Naive thymus-derived CD4-positive, alpha-beta T cell (primary cell): ENCODE measurements around the gene FNDC3A. TPM values are rescaled to one million over a fixed set of nuclear protein-coding genes. Genes with fewer than 3 reads are reported as not detected.

Experiments
- ATAC-seq: fragments of 150-1000 bp; cut with Tn5 transposase; 2 replicates; pipeline ENCODE4 v1.10.0; 2021; ENCODE audit warnings: mild to moderate bottlenecking, moderate library complexity
- CTCF ChIA-PET: fragments of 350-600 bp; sonication (Branson Sonifier 250); formaldehyde crosslinking; loops from one replicate; lab custom pipeline; 2021; ENCODE audit warnings: antibody characterized with exemption; lab: Charles Lee
- POLR2A ChIA-PET: fragments of 350-600 bp; sonication (Branson Sonifier 250); formaldehyde crosslinking; loops from one replicate; lab custom pipeline; 2021; ENCODE audit warnings: antibody characterized with exemption, inconsistent platforms; lab: Charles Lee
- DNase-seq, 9 donors: peaks; one replicate each; pipeline versions ENCODE4 v3.0.0 to v3.0.0-alpha.2; 2020 to 2022; ENCODE audit warnings: mixed read lengths in 1 of 9
- H3K27ac ChIP-seq: one replicate; pipeline ENCODE4 v1.7.0; 2013; ENCODE audit warnings: mild to moderate bottlenecking, low read depth, low read length, moderate library complexity
- H3K27me3 ChIP-seq, 2 donors: one replicate each; pipeline ENCODE4 v1.7.0; 2013; ENCODE audit warnings: low read length in 2 of 2, mild to moderate bottlenecking in 2 of 2, moderate library complexity in 2 of 2; ENCODE audit not compliant: control insufficient read depth in 2 of 2, insufficient read depth in 2 of 2
- H3K36me3 ChIP-seq, 3 experiments: 1 replicate in 2 of 3; 2 replicates in 1 of 3; pipeline ENCODE4 v1.7.0; 2013; ENCODE audit warnings: low read length in 3 of 3, mild to moderate bottlenecking in 3 of 3, moderate library complexity in 1 of 3; ENCODE audit not compliant: insufficient read depth in 3 of 3, control insufficient read depth in 2 of 3
- H3K4me1 ChIP-seq, 2 donors: one replicate each; pipeline ENCODE4 v1.7.0; 2013; ENCODE audit warnings: low read length in 2 of 2, mild to moderate bottlenecking in 2 of 2, moderate library complexity in 1 of 2; ENCODE audit not compliant: control insufficient read depth in 2 of 2, insufficient read depth in 2 of 2
- H3K4me3 ChIP-seq: 2 replicates; pipeline ENCODE4 v1.7.0; 2013; ENCODE audit warnings: mild to moderate bottlenecking, low read length
- H3K9me3 ChIP-seq, 3 experiments: 1 replicate in 2 of 3; 2 replicates in 1 of 3; pipeline ENCODE4 v1.7.0; 2013; ENCODE audit warnings: low read length in 3 of 3; ENCODE audit not compliant: control insufficient read depth in 2 of 3
- H3K27ac Mint-ChIP-seq, 9 donors: one replicate each; pipeline ENCODE4 v1.8.0; 2020 to 2022; ENCODE audit warnings: mixed read lengths in 9 of 9, mild to moderate bottlenecking in 8 of 9, moderate library complexity in 5 of 9, inconsistent platforms in 2 of 9
- H3K27me3 Mint-ChIP-seq, 5 donors: one replicate each; pipeline ENCODE4 v1.8.0; 2021 to 2022; ENCODE audit warnings: mixed read lengths in 5 of 5, mild to moderate bottlenecking in 1 of 5
- H3K36me3 Mint-ChIP-seq, 5 donors: one replicate each; pipeline ENCODE4 v1.8.0; 2020 to 2022; ENCODE audit warnings: mixed read lengths in 5 of 5, mild to moderate bottlenecking in 3 of 5, inconsistent platforms in 1 of 5
- H3K4me1 Mint-ChIP-seq, 7 donors: one replicate each; pipeline ENCODE4 v1.8.0; 2020 to 2022; ENCODE audit warnings: mixed read lengths in 7 of 7, mild to moderate bottlenecking in 3 of 7, inconsistent platforms in 1 of 7
- H3K4me3 Mint-ChIP-seq, 10 donors: one replicate each; pipeline ENCODE4 v1.8.0; 2020 to 2022; ENCODE audit warnings: mild to moderate bottlenecking in 10 of 10, mixed read lengths in 10 of 10, moderate library complexity in 6 of 10, inconsistent platforms in 2 of 10
- H3K9me3 Mint-ChIP-seq, 11 donors: one replicate each; pipeline ENCODE4 v1.8.0; 2020 to 2022; ENCODE audit warnings: mixed read lengths in 11 of 11, mild to moderate bottlenecking in 4 of 11, inconsistent platforms in 1 of 11, moderate library complexity in 1 of 11
- intact Hi-C, 2 donors: fragments of 100-400 bp; cut with micrococcal nuclease; formaldehyde crosslinking; loops; one replicate each; pipeline ENCODE4 v1.15.1; 2023
- polyA plus RNA-seq, 2 donors: library from polyadenylated mRNA; unstranded; fragments of 300-500 nt; fragmentation: Illumina TruSeq; gene quantifications; one replicate each; pipeline ENCODE4 v1.2.3, GENCODE V29; 2021
- total RNA-seq, 6 experiments: library from RNA in 5 of 6; stranded (reverse) in 5 of 6; gene quantifications; 1 replicate in 5 of 6; 2 replicates in 1 of 6; pipeline ENCODE4 v1.2.3 and lab custom pipeline; 2021 to 2026

FNDC3A gene
- total and polyA plus RNA-seq, 7 experiments from 2014 or later: 12.0 to 46.4 (median 35.4) TPM

- Mint-ChIP-seq H3K4me1 (peaks cover 0 to under 1% (median 0%) of the 10 kb centered on the region in 7 donors), H3K36me3 (peaks cover 9 to 32% (median 28%) of the 10 kb centered on the region in 5 donors), H3K4me3 (no peak overlapping the region), H3K27me3 (no peaks in the 10 kb centered on the region), H3K27ac (no peak overlapping the region), H3K9me3 (peaks cover 0 to 5% (median 0%) of the 10 kb centered on the region in 11 donors)
- CTCF ChIA-PET: no interaction called here
- intact Hi-C loops: no loop called here
- Histone ChIP-seq H3K4me3 (no peak overlapping the region), H3K27ac (no peak overlapping the region), H3K4me1 (no peaks in the 10 kb centered on the region), H3K9me3 (no peaks in the 10 kb centered on the region), H3K27me3 (no peaks in the 10 kb centered on the region), H3K36me3 (peaks cover 5 to 28% (median 6%) of the 10 kb centered on the region in 3 experiments)
- POLR2A ChIA-PET: no interaction called here
- ATAC-seq (no peak), DNase-seq (no peak)
Measured at GRCh38 chr13:49208619-49209018, 232.9 kb downstream of the FNDC3A start.

- POLR2A ChIA-PET: no interaction called here
- H3K4me3 Mint-ChIP-seq: no peak overlapping the region
- no peak for ATAC-seq
- H3K4me1 Mint-ChIP-seq: peaks cover 7 to 12% (median 9%) of the 10 kb centered on the region in 7 donors
- peaks cover 0 to 5% (median 0%) of the 10 kb centered on the region in 11 donors for H3K9me3 Mint-ChIP-seq
- H3K4me1 ChIP-seq: peaks cover 4 to 6% of the 10 kb centered on the region in 2 donors
- H3K36me3 Mint-ChIP-seq: peaks cover 4 to 24% (median 21%) of the 10 kb centered on the region in 5 donors
- no peak overlapping the region for H3K4me3 ChIP-seq
- intact Hi-C loops: no loop called here
- no peak for DNase-seq
- CTCF ChIA-PET: no interaction called here
- no peak overlapping the region for H3K27ac ChIP-seq
- no peaks in the 10 kb centered on the region for H3K27me3 Mint-ChIP-seq
- H3K36me3 ChIP-seq: peaks cover 5 to 16% (median 5%) of the 10 kb centered on the region in 3 experiments
- H3K27me3 ChIP-seq: no peaks in the 10 kb centered on the region
- peak overlapping the region in 2 of 9 donors; percentile 6 to 15 for H3K27ac Mint-ChIP-seq
- no peaks in the 10 kb centered on the region for H3K9me3 ChIP-seq
Measured at GRCh38 chr13:49210114-49210513, 234.4 kb downstream of the FNDC3A start.

- Mint-ChIP-seq H3K36me3 (peaks cover 4 to 23% (median 21%) of the 10 kb centered on the region in 5 donors), H3K9me3 (peaks cover 0 to 5% (median 0%) of the 10 kb centered on the region in 11 donors), H3K27ac (peak overlapping the region in 1 of 9 donors; percentile 6), H3K4me1 (peaks cover 9 to 15% (median 10%) of the 10 kb centered on the region in 7 donors), H3K27me3 (no peaks in the 10 kb centered on the region), H3K4me3 (no peak overlapping the region)
- Histone ChIP-seq H3K4me1 (peaks cover 4 to 8% of the 10 kb centered on the region in 2 donors), H3K27ac (no peak overlapping the region), H3K36me3 (peaks cover 5 to 16% (median 5%) of the 10 kb centered on the region in 3 experiments), H3K27me3 (no peaks in the 10 kb centered on the region), H3K4me3 (no peak overlapping the region), H3K9me3 (no peaks in the 10 kb centered on the region)
- ATAC-seq (no peak), DNase-seq (no peak)
- intact Hi-C loops: no loop called here
- ChIA-PET CTCF (no interaction called here), POLR2A (no interaction called here)
Measured at GRCh38 chr13:49210669-49211068, 235.0 kb downstream of the FNDC3A start.

- no peak overlapping the region for H3K27ac ChIP-seq
- intact Hi-C loops: no loop called here
- H3K36me3 ChIP-seq: no peaks in the 10 kb centered on the region
- H3K4me1 ChIP-seq: peaks cover 4 to 8% of the 10 kb centered on the region in 2 donors
- Mint-ChIP-seq H3K27me3 (peaks cover 17 to 23% (median 18%) of the 10 kb centered on the region in 5 donors), H3K4me1 (peaks cover 14 to 18% (median 16%) of the 10 kb centered on the region in 7 donors), H3K36me3 (peaks cover 10 to 18% (median 16%) of the 10 kb centered on the region in 5 donors), H3K9me3 (peaks cover 0 to 15% (median 2%) of the 10 kb centered on the region in 11 donors), H3K27ac (no peak overlapping the region), H3K4me3 (no peak overlapping the region)
- no peak for DNase-seq
- H3K9me3 ChIP-seq: no peaks in the 10 kb centered on the region
- no peak for ATAC-seq
- ChIA-PET CTCF (interaction anchor here (0.6 kb wide), 1 partner anchor 122 kb away, joined by 3 read pairs; no protein-coding TSS in a partner anchor), POLR2A (no interaction called here)
- no peak overlapping the region for H3K4me3 ChIP-seq
- H3K27me3 ChIP-seq: no peaks in the 10 kb centered on the region
Measured at GRCh38 chr13:49213539-49213938, 237.8 kb downstream of the FNDC3A start.

- Mint-ChIP-seq H3K27ac (peak overlapping the region in 5 of 9 donors; percentile 22 to 71 (median 61)), H3K9me3 (peaks cover 0 to 15% (median 2%) of the 10 kb centered on the region in 11 donors), H3K4me3 (peak overlapping the region in 4 of 10 donors; percentile 5 to 55 (median 30)), H3K4me1 (peaks cover 15 to 21% (median 16%) of the 10 kb centered on the region in 7 donors), H3K36me3 (peaks cover 10 to 20% (median 15%) of the 10 kb centered on the region in 5 donors), H3K27me3 (peaks cover 24 to 30% (median 25%) of the 10 kb centered on the region in 5 donors)
- H3K27ac ChIP-seq: no peak overlapping the region
- H3K36me3 ChIP-seq: no peaks in the 10 kb centered on the region
- no peak for ATAC-seq
- intact Hi-C loops: loop anchor here in 1 of 2 donors (2.0 kb wide), 1 partner anchor 33 kb away; the partner anchor contains the start of gene CDADC1
- peaks cover 4 to 8% of the 10 kb centered on the region in 2 donors for H3K4me1 ChIP-seq
- H3K27me3 ChIP-seq: no peaks in the 10 kb centered on the region
- DNase-seq: no peak
- CTCF ChIA-PET: interaction anchor here (0.5 to 1.0 kb wide), 5 partner anchors 34 to 121 kb away, joined by 3 to 4 read pairs (median 3); no protein-coding TSS in a partner anchor
- no peaks in the 10 kb centered on the region for H3K9me3 ChIP-seq
- no peak overlapping the region for H3K4me3 ChIP-seq
- POLR2A ChIA-PET: interaction anchor here (0.7 to 2.5 kb wide), 2 partner anchors 9 to 238 kb away, joined by 4 to 8 read pairs; partner anchors contain the start of gene FNDC3A
Measured at GRCh38 chr13:49213997-49214916, 238.5 kb downstream of the FNDC3A start.

GRCh38 chr13:49214917-49215376, 239.2 kb downstream of the FNDC3A start:
- H3K4me3 Mint-ChIP-seq: peak overlapping the region in 7 of 10 donors; percentile 5 to 62 (median 34)
- POLR2A ChIA-PET: interaction anchor here (0.7 to 2.5 kb wide), 2 partner anchors 9 to 239 kb away, joined by 4 to 8 read pairs; partner anchors contain the start of gene FNDC3A

More at GRCh38 chr13:49214917-49215376, 239.2 kb downstream of the FNDC3A start:
- no peaks in the 10 kb centered on the region for H3K9me3 ChIP-seq
- Mint-ChIP-seq H3K4me1 (peaks cover 16 to 27% (median 19%) of the 10 kb centered on the region in 7 donors), H3K36me3 (peaks cover 10 to 16% (median 14%) of the 10 kb centered on the region in 5 donors), H3K9me3 (peaks cover 0 to 15% (median 2%) of the 10 kb centered on the region in 11 donors), H3K27ac (peak overlapping the region in 6 of 9 donors; percentile 22 to 71 (median 57)), H3K27me3 (peaks cover 30 to 35% (median 31%) of the 10 kb centered on the region in 5 donors)
- ATAC-seq (peak; percentile 88), DNase-seq (peak in 7 of 9 donors; percentile 28 to 54 (median 49))
- peaks cover 3 to 6% of the 10 kb centered on the region in 2 donors for H3K27me3 ChIP-seq
- H3K36me3 ChIP-seq: no peaks in the 10 kb centered on the region
- CTCF ChIA-PET: interaction anchor here (0.7 to 1.0 kb wide), 3 partner anchors 33 to 103 kb away, joined by 3 to 4 read pairs (median 3); no protein-coding TSS in a partner anchor
- intact Hi-C loops: loop anchor here in 1 of 2 donors (1.0 to 2.0 kb wide), 2 partner anchors 32 to 66 kb away; partner anchors contain the start of gene CDADC1
- no peak overlapping the region for H3K27ac ChIP-seq
- H3K4me3 ChIP-seq: no peak overlapping the region
- H3K4me1 ChIP-seq: peaks cover 6 to 8% of the 10 kb centered on the region in 2 donors
